Measurements from ENCODE around the gene IGF2BP2.

The IGF2BP2 gene

GRCh38 chr3:185746470-185746869 is 78.4 kb downstream of the IGF2BP2 start:
- Histone ChIP-seq H3K27ac (peak overlapping the region in 2 of 21 experiments; percentile 31 to 47), H3K4me3 (no peak overlapping the region)

GRCh38 chr3:185744997-185745843 is 79.6 kb downstream of the IGF2BP2 start:
- H3K4me3 ChIP-seq, result no peak overlapping the region
- peak overlapping the region in 8 of 21 experiments; percentile 1 to 56 (median 43) for H3K27ac ChIP-seq

- no peak overlapping the region for H3K4me3 ChIP-seq
- H3K27ac ChIP-seq, result no peak overlapping the region
Observed at GRCh38 chr3:185741586-185741985, 83.3 kb downstream of the IGF2BP2 start.

GRCh38 chr3:185740133-185740532 is 84.7 kb downstream of the IGF2BP2 start:
- Histone ChIP-seq H3K27ac (no peak overlapping the region), H3K4me3 (no peak overlapping the region)

- H3K27ac ChIP-seq, result no peak overlapping the region
- no peak overlapping the region for H3K4me3 ChIP-seq
Observed at GRCh38 chr3:185739264-185739701, 85.6 kb downstream of the IGF2BP2 start.

- no peak overlapping the region for H3K27ac ChIP-seq
- no peak overlapping the region for H3K4me3 ChIP-seq
Observed at GRCh38 chr3:185737740-185738680, 86.8 kb downstream of the IGF2BP2 start.

GRCh38 chr3:185737020-185737419 is 87.8 kb downstream of the IGF2BP2 start:
- Histone ChIP-seq H3K4me3 (no peak overlapping the region), H3K27ac (no peak overlapping the region)

- H3K27ac ChIP-seq, result no peak overlapping the region
- H3K4me3 ChIP-seq, result no peak overlapping the region
Observed at GRCh38 chr3:185734725-185735096, 90.1 kb downstream of the IGF2BP2 start.

- H3K4me3 ChIP-seq, result no peak overlapping the region
- H3K27ac ChIP-seq, result no peak overlapping the region
Observed at GRCh38 chr3:185733980-185734724, 90.7 kb downstream of the IGF2BP2 start.

- H3K4me3 ChIP-seq, result no peak overlapping the region
- no peak overlapping the region for H3K27ac ChIP-seq
Observed at GRCh38 chr3:185732782-185733181, 92.1 kb downstream of the IGF2BP2 start.

- Histone ChIP-seq H3K4me3 (no peak overlapping the region), H3K27ac (no peak overlapping the region)
Observed at GRCh38 chr3:185730550-185730949, 94.3 kb downstream of the IGF2BP2 start.

- no peak overlapping the region for H3K4me3 ChIP-seq
- H3K27ac ChIP-seq, result no peak overlapping the region
Observed at GRCh38 chr3:185729337-185730055, 95.3 kb downstream of the IGF2BP2 start.

GRCh38 chr3:185728630-185729336 is 96.1 kb downstream of the IGF2BP2 start:
- Histone ChIP-seq H3K27ac (peak overlapping the region in 1 of 21 experiments; percentile 41), H3K4me3 (no peak overlapping the region)

GRCh38 chr3:185727873-185728272 is 97.0 kb downstream of the IGF2BP2 start:
- Histone ChIP-seq H3K27ac (peak overlapping the region in 3 of 21 experiments; percentile 7 to 60 (median 27)), H3K4me3 (no peak overlapping the region)

- H3K4me3 ChIP-seq, result no peak overlapping the region
- H3K27ac ChIP-seq, result peak overlapping the region in 1 of 21 experiments; percentile 60
Observed at GRCh38 chr3:185726254-185726967, 98.4 kb downstream of the IGF2BP2 start.

GRCh38 chr3:185724761-185725160 is 100.1 kb downstream of the IGF2BP2 start:
- H3K4me3 ChIP-seq, result no peak overlapping the region
- H3K27ac ChIP-seq, result no peak overlapping the region

GRCh38 chr3:185724251-185724650 is 100.6 kb downstream of the IGF2BP2 start:
- Histone ChIP-seq H3K27ac (no peak overlapping the region), H3K4me3 (no peak overlapping the region)

GRCh38 chr3:185722881-185723280 is 102.0 kb downstream of the IGF2BP2 start:
- H3K4me3 ChIP-seq, result no peak overlapping the region
- no peak overlapping the region for H3K27ac ChIP-seq

Data from skin epidermis (tissue), 12 donors.